WTC11 (cell line): ENCODE data around the gene FASTK. TPM values are rescaled to one million over a fixed set of nuclear protein-coding genes. Genes with fewer than 3 reads are reported as not detected.

Experiments
- ATAC-seq: fragments of 200-7000 bp; cut with Tn5 transposase; 2 replicates; pipeline ENCODE4 v1.10.0; 2021; ENCODE audit warnings: mild to moderate bottlenecking, moderate library complexity
- CTCF ChIA-PET: fragments of 300-600 bp; sonication (Branson Sonifier 250); formaldehyde crosslinking; loops from one replicate; lab custom pipeline; 2021; ENCODE audit warnings: antibody characterized with exemption; lab: Charles Lee
- POLR2A ChIA-PET: fragments of 350-600 bp; sonication (Branson Sonifier 250); formaldehyde crosslinking; loops from one replicate; lab custom pipeline; 2021; ENCODE audit warnings: antibody characterized with exemption; lab: Charles Lee
- DNase-seq: peaks from one replicate; pipeline ENCODE4 v3.0.0; 2021; ENCODE audit warnings: low spot score
- H3K27ac Mint-ChIP-seq: 2 replicates; pipeline ENCODE4 v1.8.0; 2021; ENCODE audit warnings: mixed read lengths
- H3K27me3 Mint-ChIP-seq: 2 replicates; pipeline ENCODE4 v1.8.0; 2021; ENCODE audit warnings: low read depth, mild to moderate bottlenecking, moderate library complexity, mixed read lengths
- H3K36me3 Mint-ChIP-seq: 2 replicates; pipeline ENCODE4 v1.8.0; 2021; ENCODE audit warnings: mixed read lengths
- H3K4me1 Mint-ChIP-seq: 2 replicates; pipeline ENCODE4 v1.8.0; 2022; ENCODE audit warnings: mixed read lengths
- H3K4me3 Mint-ChIP-seq: 2 replicates; pipeline ENCODE4 v1.8.0; 2021; ENCODE audit warnings: mild to moderate bottlenecking, moderate library complexity, mixed read lengths
- H3K9me3 Mint-ChIP-seq: 2 replicates; pipeline ENCODE4 v1.8.0; 2021; ENCODE audit warnings: mixed read lengths
- CREB1 ChIP-seq: sonication (generic); formaldehyde crosslinking; IDR thresholded peaks from 2 replicates; pipeline ENCODE4 v1.8.0; 2023; ENCODE audit warnings: mild to moderate bottlenecking, missing genetic modification reagents
- CTCF ChIP-seq: fragments of 200-600 bp; IDR thresholded peaks from 2 replicates; pipeline ENCODE4 v1.8.0; 2022; ENCODE audit warnings: antibody characterized with exemption
- E2F4 ChIP-seq: sonication (generic); formaldehyde crosslinking; IDR thresholded peaks from 2 replicates; pipeline ENCODE4 v1.8.1; 2022; ENCODE audit warnings: low read depth, mild to moderate bottlenecking, moderate library complexity, missing genetic modification reagents, borderline replicate concordance
- ERG ChIP-seq: fragments of 250-450 bp; sonication (Bioruptor Pico); IDR thresholded peaks from 2 replicates; pipeline ENCODE4 v1.8.0; 2021; ENCODE audit warnings: mild to moderate bottlenecking
- ESRRA ChIP-seq: sonication (generic); formaldehyde crosslinking; IDR thresholded peaks from 2 replicates; pipeline ENCODE4 v1.8.1; 2022; ENCODE audit warnings: mild to moderate bottlenecking, missing genetic modification reagents, borderline replicate concordance
- FOXP4 ChIP-seq: sonication (generic); formaldehyde crosslinking; IDR thresholded peaks from 2 replicates; pipeline ENCODE4 v1.8.0; 2022; ENCODE audit warnings: mild to moderate bottlenecking, missing genetic modification reagents
- IRF2 ChIP-seq: sonication (generic); formaldehyde crosslinking; IDR thresholded peaks from 2 replicates; pipeline ENCODE4 v1.8.0; 2022; ENCODE audit warnings: low read depth, missing genetic modification reagents, borderline replicate concordance
- RORB ChIP-seq: fragments of 250-450 bp; sonication (Bioruptor Pico); IDR thresholded peaks from 2 replicates; pipeline ENCODE4 v1.9.0; 2021; ENCODE audit warnings: mild to moderate bottlenecking
- SP1 ChIP-seq: sonication (generic); formaldehyde crosslinking; conservative IDR thresholded peaks from 2 replicates; pipeline ENCODE4 v1.8.1; 2022; ENCODE audit warnings: missing genetic modification reagents
- USF1 ChIP-seq: sonication (generic); formaldehyde crosslinking; IDR thresholded peaks from 2 replicates; pipeline ENCODE4 v1.8.0; 2022; ENCODE audit warnings: mild to moderate bottlenecking, missing genetic modification reagents
- ZNF219 ChIP-seq: sonication (generic); formaldehyde crosslinking; IDR thresholded peaks from 2 replicates; pipeline ENCODE4 v1.8.0; 2023; ENCODE audit warnings: missing genetic modification reagents, mild to moderate bottlenecking, borderline replicate concordance
- ZNF416 ChIP-seq: fragments of 250-450 bp; sonication (Bioruptor Pico); IDR thresholded peaks from 2 replicates; pipeline ENCODE4 v1.9.0; 2021; ENCODE audit warnings: mild to moderate bottlenecking, inconsistent platforms
- ZNF423 ChIP-seq: fragments of 250-450 bp; sonication (Bioruptor Pico); IDR thresholded peaks from 2 replicates; pipeline ENCODE4 v2.1.2; 2022; ENCODE audit warnings: mild to moderate bottlenecking, moderate library complexity
- ZNF532 ChIP-seq: fragments of 250-450 bp; sonication (Bioruptor Pico); IDR thresholded peaks from 2 replicates; pipeline ENCODE4 v1.9.0; 2021; ENCODE audit warnings: mild to moderate bottlenecking, borderline replicate concordance
- total RNA-seq: library from RNA; stranded (reverse); gene quantifications from 3 replicates; pipeline ENCODE4 v1.2.3, GENCODE V29; 2021

The FASTK gene
- total RNA-seq, 1 experiment from 2014 or later = 70.2 TPM

GRCh38 chr7:151102991-151103390 lies 22.4 kb upstream of the FASTK start:
- Mint-ChIP-seq H3K27me3 (no peaks in the 10 kb centered on the region), H3K9me3 (no peaks in the 10 kb centered on the region), H3K4me3 (no peak overlapping the region; the same call in 1 of the 2 replicates), H3K4me1 (peaks cover 47% of the 10 kb centered on the region), H3K36me3 (peaks cover 2% of the 10 kb centered on the region; the same call in 1 of the 2 replicates), H3K27ac (peak overlapping the region; percentile 52)
- TF ChIP-seq CTCF = no peak
- no peak for TF ChIP-seq ZNF532 (CRISPR knock-in tag)
- TF ChIP-seq ZNF219 = no peak
- TF ChIP-seq FOXP4 (CRISPR knock-in tag) = no peak
- no peak for TF ChIP-seq ERG (CRISPR knock-in tag)
- no peak for TF ChIP-seq E2F4
- TF ChIP-seq IRF2 (CRISPR knock-in tag) = no peak
- no peak for TF ChIP-seq ZNF416 (CRISPR knock-in tag)
- TF ChIP-seq SP1 (CRISPR knock-in tag) = no peak
- TF ChIP-seq USF1 (CRISPR knock-in tag) = no peak
- no peak for TF ChIP-seq RORB
- TF ChIP-seq CREB1 = no peak
- no peak for TF ChIP-seq ESRRA (CRISPR knock-in tag)
- no peak for TF ChIP-seq ZNF423 (CRISPR knock-in tag)
- CTCF ChIA-PET = interaction anchor here (3.0 kb wide), 1 partner anchor 15 kb away, joined by 7 read pairs; no protein-coding TSS in a partner anchor
- POLR2A ChIA-PET = interaction anchor here (0.6 kb wide), 1 partner anchor 13 kb away, joined by 4 read pairs; no protein-coding TSS in a partner anchor
- no peak for DNase-seq
- ATAC-seq = no peak
